Activated T-cell treated with anti-CD3 and anti-CD28 coated beads, Interleukin-2, amount 50 U/mL, for 48 hours (primary cell): ENCODE data around the gene HOXA6.
A peak's percentile ranks its signal among the peaks of the same experiment; 100 is the strongest.

Experiments used
- DNase-seq, 2 experiments: peaks; one replicate each; pipeline ENCODE4 v3.0.0-alpha.2; 2020

Gene HOXA6

DNA sequence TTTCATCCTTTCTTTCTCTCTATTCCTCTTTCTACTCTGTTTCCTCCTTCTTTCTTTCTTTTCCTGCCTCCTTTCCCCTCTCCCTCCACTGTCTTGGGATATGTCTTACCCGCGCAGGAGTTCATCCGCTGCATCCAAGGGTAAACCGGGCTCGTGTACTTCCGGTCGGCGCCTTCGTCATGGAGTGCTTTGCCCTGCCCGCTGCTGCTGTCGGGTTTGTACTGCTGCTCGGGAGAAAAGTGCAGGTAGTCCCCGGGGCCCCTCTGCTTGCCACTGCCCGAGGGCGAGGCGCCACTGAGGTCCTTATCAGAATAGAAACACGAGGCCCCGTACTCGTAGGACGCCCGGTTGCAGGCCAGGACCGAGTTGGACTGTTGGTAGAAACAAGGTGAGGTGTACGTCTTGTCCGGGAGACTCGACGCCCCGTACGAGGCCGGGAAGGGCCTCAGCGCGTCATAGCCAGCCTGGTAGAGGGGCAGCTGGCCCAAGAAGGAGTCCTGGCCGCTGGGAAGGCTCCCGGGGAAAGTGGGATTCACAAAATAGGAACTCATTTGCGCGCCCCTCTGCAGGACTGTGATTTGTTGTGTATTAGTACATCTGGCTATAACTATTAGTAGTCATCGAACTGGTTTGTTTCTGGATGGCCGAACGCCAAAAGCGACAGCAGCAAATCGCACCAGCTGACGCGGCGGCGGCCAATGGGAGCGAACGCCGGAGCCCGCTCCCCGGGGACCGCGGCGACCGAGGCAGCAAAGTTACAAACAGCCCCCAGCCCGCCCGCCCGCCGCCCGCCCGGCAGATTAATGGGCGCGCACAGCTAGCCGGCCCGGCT, at the start of gene HOXA6:
TSS of gene HOXA6 (minus strand) at position 576 of the 832 bp plus-strand sequence. CDS start at position 551, 25 bp downstream.
- no peak for DNase-seq

GRCh38 chr7:27196287-27196767, 48.8 kb upstream of the HOXA6 start:
- peak; percentile 89 to 91 for DNase-seq

DNA sequence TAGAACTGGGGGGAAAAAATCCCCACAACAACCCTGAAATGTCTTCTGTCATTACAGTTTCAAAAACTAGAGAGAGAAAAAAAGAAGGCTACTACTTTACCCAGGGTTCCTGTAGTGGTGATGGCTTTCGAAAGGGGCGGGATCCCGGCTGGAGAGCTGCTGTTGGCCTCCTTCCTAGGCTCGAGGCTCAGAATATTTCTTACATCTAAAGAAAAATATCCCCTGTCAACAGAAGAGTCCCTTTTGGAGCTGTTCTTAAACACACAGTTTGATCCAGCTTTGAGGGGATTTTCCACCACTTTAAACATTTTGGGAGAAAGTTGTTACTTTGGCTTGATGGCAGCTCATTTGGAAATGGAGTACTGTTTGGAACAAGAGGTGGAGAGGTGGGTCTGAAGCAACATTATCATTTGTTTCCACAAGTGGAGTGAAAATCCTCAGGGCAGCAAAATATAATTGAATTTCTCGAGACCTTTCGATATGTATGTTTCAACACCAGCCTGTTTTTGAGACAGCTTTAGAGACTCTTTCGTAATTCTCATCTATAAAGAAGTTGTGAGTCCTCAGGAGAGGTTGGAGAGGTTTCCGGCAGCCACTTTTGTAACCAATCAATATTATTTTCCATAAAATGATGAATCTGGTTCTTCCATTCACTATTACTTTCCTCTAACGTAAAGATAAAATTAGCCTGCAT, 47.3 kb upstream of the HOXA6 start:
- no peak for DNase-seq

- DNase-seq: no peak
These were observed 46.4 kb upstream of the HOXA6 start for GRCh38 chr7:27194002-27194352.

DNA sequence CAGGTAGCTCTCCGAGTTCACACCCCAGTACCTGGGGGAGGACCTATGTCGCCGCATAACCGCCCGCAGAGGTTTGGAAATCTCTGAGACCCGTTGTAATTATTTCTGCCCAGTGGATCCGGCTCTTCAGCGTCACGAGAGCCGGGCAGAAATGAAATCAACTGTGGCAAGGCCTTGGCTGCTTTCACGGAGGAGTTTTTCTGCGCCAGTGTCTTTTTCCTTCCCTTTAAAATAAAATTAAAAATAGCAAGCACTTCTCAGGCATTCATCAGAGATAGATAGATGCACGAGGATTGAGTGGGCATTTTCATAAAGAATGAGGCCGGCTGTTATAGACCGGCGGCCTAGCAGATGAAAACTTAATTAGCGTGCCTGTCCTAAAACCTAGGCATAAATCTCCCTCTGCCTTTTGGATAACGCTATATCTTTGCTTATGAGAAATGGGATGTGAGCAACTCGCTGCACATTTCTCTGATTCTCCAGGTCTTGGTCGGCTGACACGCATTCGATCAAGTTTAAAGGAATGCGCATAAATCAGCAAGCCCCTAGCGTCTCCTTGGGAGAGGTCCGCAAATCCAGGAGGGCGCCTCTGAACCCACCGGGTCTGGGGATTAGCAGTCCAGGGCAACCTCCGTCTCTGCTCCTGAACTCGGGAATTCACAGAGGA, 45.9 kb upstream of the HOXA6 start:
- peak; percentile 23 to 27 for DNase-seq

- DNase-seq: peak; percentile 23 to 44
These were observed 45.2 kb upstream of the HOXA6 start for GRCh38 chr7:27192546-27193334.

DNA sequence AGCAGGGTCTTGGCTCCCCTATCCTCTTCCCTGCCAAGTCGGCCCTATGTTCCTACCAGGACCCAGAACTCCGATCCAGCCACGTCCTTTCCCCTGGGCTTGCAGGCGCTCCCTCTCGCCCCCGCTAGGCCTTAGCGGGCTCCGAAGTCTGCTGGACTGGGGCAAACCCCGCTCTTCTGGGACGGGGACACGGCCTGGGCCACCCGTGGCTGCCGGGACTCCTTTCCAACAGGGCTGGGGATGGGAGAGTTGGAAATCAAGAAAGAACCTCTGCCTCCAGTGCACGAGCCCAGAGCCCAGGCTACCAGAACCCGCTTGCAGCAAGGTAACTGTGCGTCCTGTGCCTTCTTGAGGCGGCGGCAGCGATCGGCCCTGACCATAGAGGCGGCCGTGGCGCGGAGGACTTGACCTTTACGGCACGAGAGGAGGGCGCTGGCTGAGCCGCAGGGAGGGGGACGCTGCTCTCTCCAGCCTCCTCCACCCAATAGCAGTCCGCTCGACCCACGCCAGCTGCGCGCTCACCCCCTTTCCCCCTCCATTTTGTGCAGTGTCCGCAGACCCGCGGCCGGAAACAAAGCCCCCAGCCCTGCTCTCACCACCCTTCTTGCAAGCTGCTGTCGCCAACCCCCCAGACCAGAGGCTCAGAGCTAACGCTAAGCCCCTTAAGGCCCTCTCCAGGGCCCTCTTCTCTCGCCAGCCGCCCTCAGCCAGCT, 44.4 kb upstream of the HOXA6 start:
- peak; percentile 32 to 35 for DNase-seq

- peak; percentile 18 to 31 for DNase-seq
These were observed 43.7 kb upstream of the HOXA6 start for GRCh38 chr7:27191161-27191731.

DNA sequence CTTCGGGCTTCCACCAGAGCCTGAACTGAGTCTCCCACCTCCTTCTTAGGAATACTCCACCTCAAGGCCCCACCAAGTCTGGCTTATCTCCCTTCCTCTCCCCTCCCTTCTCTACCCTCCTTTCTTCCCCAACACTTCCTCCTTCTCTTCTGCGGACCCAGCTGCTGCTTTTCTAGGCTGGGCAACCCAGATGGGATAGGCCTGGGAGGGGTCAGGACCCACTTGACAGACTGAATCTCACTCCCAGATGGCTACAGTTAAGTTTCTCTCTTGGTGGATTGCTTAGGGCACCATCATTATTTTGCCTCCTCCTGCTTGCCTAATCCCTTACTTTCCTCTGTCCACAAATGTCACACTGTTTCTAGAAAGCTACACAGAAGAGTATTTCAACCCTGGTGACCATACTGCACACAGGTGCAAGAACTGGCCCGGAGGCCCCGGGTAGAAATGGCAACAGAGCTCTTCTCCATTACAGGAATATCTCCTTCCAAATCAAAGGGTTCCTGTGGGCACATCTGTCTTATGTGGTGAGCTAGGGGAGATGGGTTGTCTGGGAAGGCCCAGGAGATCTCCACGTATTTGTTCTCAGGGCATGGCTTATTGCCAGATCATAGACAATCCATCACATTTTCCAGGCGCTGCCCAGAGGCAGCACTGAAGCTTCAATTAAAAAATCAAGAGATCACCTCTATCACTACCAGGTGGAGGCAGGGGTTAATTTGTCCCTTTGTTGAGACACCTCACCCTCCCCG, 42.6 kb upstream of the HOXA6 start:
- DNase-seq: peak; percentile 15 to 18

DNA sequence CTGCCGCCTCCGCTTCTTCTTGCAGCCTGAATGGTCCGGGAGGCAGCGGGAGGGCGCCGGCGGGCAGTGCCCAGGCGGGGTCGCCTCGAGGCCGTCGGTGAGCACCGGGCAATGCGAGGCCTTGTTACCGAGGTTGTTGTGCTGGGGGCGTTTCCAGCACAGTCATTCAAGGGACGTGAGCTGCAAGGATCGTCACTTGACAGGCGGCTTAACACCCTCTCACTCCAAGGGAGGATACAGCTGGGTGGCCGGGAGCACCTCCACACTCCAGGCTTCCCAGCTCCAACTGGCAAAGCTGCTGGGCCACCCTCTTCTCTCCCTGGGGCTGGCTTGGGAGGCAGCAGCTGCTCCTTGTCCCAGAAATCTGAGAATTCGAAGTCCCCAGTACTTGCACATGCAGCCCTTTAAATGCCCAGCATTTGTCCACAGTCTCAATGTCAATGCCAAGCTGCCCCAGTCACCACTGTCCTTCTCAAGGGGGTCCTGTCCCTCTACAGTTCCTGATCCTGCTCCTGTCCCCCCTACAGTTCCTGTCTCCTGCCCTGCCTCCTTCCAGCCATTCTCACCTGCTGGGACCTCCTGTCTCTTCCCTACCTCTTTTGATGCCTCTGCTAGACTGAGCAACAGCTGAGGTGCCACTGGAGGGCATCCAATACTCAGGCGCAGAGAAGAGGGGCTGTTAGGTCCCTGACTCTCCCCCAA, 41.9 kb upstream of the HOXA6 start:
- DNase-seq: peak; percentile 30 to 32

- peak; percentile 48 to 49 for DNase-seq
These were observed 41.1 kb upstream of the HOXA6 start for GRCh38 chr7:27188386-27189294.

DNA sequence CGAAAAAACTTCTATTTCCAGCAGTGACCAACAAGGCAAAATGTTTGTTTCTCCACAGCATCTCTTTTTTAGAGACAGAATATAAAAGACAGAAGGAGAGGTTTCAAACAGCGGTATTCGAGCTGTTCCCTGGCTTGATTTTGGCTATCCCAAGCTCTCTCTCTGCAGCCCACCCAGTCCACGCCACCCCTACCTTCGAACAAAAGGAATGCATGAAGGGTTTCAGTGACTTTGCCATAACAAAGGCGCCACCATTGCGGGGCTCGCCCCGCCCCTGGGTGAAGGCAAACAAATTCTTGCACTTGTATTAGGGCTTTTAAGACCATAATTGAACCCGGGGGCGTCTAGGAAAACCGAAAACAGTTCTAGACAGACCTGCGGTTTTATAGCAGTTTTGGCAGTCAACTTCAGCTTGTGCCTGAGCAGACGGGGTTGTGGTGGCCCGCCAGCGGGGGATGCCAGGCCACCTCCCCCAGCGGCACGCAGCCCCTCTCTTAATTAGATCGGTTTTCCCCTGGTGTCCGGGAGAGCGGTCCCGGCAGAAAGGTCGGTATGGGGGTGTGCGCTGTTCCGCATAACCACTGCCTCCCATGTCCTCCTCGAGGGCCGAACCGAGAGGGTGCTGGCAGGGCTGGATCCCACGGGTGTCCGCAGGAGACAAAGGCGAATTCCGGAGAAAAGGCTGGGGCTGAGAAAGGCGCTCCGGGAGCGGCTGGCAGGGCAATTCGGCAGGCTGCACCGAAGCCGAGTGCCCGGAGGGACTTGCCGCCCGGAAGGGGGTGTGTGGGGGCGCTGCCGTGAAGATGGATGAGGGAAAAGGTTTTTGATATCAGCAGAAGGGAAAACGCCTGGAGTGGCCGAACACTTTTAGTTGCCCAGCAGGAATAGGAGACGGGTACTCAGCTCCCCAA, 40.2 kb upstream of the HOXA6 start:
- peak; percentile 22 to 25 for DNase-seq

GRCh38 chr7:27186668-27187474, 39.3 kb upstream of the HOXA6 start:
- DNase-seq: peak in 1 of 2 experiments; percentile 12

- DNase-seq: peak; percentile 28 to 39
These were observed 38.5 kb upstream of the HOXA6 start for GRCh38 chr7:27185854-27186667.

DNA sequence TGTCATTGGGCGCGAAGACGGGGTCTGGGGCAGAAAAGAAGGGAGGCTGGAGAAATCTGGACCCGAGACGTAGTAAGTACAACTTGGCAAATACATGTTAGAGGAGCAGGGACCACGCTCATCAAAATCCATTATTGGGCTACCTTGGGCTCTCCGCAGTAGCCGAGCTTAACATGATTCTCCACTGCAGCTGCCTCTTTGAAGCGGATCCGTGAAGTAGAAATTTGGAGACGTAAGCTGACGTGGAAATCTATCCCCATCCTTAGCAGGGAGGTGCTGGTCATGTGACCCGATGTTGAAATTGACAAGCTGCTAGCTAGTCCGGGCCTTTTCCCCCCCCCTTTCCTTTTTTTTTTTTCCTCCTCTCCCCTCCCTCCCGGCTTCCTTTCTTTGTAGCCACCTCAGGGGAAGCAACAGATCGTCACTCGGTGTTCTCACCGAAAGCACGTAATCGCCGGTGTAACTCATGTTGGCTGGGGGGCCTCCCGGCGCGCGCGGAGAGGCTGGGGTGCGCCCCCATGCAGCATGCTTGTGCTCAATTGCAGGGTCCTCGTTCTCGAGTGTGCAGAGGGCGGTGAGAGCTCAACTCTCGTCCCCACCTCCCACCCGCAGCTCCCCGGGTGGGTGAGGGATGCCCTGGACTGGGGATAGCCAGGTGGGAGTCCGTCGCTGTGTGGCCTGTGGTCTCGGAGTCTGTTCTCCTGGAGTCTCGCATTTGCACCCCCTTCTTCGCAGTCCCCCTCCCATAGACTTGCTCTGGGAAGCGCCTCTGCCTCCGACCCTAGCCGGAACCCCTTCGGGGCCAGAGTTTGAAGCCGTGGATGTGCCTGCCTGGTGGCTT, 37.7 kb upstream of the HOXA6 start, which contains the start of gene HOXA11:
TSS of gene HOXA11 (minus strand) at position 220 of the 841 bp plus-strand sequence. CDS start at position 132, 88 bp downstream.
- peak; percentile 37 to 45 for DNase-seq
